Right lobe of liver (tissue), 4 donors: ENCODE results near the gene LCN10.

ENCODE experiments used
- POLR2A ChIP-seq: fragments of 450-650 bp; IDR thresholded peaks from one replicate; pipeline ENCODE4 v1.6.1; 2017; ENCODE audit warnings: antibody characterized with exemption, mild to moderate bottlenecking
- TF ChIP-seq, protein P1 (sequence below), 4 donors: fragments of 200-600 bp in 3 of 4; fragments of 450-650 bp in 1 of 4; IDR thresholded peaks; one replicate each; pipeline versions ENCODE4 v1.5.1 to v1.8.0; 2016 to 2022; ENCODE audit warnings: antibody characterized with exemption in 4 of 4, mild to moderate bottlenecking in 2 of 4
- donor health status: DM: no; HTN: no; CAD: no.
- donor health status: DM: no; HTN: no; CAD: no.
- donor health status: DM: no; HTN: yes; CAD: no.

DNA sequence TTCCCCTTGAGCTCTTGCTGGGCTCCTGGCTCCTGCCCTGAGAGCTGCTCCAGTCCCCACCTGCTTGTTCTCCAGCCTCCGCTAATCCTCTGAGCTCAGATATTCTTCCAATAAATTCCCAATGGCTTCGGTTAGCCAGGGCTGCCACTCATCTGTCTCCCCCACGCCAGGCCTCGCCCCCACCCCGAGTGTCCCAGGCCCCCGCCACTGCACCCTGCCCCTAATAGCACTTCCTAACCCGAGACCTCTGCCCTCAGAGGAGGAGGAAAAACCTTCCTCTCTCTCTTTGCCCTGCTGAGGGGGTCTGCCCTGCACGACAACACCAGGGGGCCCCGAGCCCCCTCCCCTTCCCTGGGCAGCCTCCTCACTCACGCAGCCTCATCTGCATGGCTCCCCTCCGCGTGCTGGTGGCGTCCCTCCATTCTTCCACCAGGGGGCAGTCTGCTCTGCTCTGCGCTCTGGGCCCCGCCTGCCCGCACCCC, 27.0 kb upstream of the LCN10 start:
- TF ChIP-seq, protein P1, sequence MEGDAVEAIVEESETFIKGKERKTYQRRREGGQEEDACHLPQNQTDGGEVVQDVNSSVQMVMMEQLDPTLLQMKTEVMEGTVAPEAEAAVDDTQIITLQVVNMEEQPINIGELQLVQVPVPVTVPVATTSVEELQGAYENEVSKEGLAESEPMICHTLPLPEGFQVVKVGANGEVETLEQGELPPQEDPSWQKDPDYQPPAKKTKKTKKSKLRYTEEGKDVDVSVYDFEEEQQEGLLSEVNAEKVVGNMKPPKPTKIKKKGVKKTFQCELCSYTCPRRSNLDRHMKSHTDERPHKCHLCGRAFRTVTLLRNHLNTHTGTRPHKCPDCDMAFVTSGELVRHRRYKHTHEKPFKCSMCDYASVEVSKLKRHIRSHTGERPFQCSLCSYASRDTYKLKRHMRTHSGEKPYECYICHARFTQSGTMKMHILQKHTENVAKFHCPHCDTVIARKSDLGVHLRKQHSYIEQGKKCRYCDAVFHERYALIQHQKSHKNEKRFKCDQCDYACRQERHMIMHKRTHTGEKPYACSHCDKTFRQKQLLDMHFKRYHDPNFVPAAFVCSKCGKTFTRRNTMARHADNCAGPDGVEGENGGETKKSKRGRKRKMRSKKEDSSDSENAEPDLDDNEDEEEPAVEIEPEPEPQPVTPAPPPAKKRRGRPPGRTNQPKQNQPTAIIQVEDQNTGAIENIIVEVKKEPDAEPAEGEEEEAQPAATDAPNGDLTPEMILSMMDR (IDR thresholded peaks at IDR 0.05), result peak in 3 of 4 donors; percentile 28 to 46 (median 39)
- TF ChIP-seq POLR2A, result no peak
